Stromal cell of bone marrow (primary cell): ENCODE results near the gene PRKN.
"Not testable (repeated sequence)": the region's sequence is repeated elsewhere in the genome, so short reads cannot be mapped to it uniquely, and the experiment has no call there.

Experiments used
- DNase-seq: peaks from one replicate; pipeline ENCODE4 v3.0.0-alpha.2; 2012; ENCODE audit warnings: low read depth

Gene PRKN

GRCh38 chr6:161543684-161544309, 1183.8 kb downstream of the PRKN start:
- DNase-seq = no peak

GRCh38 chr6:161542346-161542980, 1185.1 kb downstream of the PRKN start:
- no peak for DNase-seq

GRCh38 chr6:161540532-161540931, 1187.0 kb downstream of the PRKN start:
- DNase-seq = no peak

- peak; percentile 6 for DNase-seq
These were observed 1191.3 kb downstream of the PRKN start for GRCh38 chr6:161536224-161536630.

- DNase-seq = no peak
These were observed 1193.2 kb downstream of the PRKN start for GRCh38 chr6:161534264-161534873.

- DNase-seq = no peak
These were observed 1194.3 kb downstream of the PRKN start for GRCh38 chr6:161533266-161533665.

- DNase-seq = no peak
These were observed 1195.0 kb downstream of the PRKN start for GRCh38 chr6:161532536-161532935.

- no peak for DNase-seq
These were observed 1200.8 kb downstream of the PRKN start for GRCh38 chr6:161526794-161527193.

- no peak for DNase-seq
These were observed 1204.2 kb downstream of the PRKN start for GRCh38 chr6:161523362-161523761.

- DNase-seq = no peak
These were observed 1205.3 kb downstream of the PRKN start for GRCh38 chr6:161522276-161522675.

GRCh38 chr6:161511447-161512095, 1216.0 kb downstream of the PRKN start:
- no peak for DNase-seq

- DNase-seq = no peak
These were observed 1219.2 kb downstream of the PRKN start for GRCh38 chr6:161508341-161508740.

GRCh38 chr6:161507375-161507774, 1220.2 kb downstream of the PRKN start:
- DNase-seq = no peak

GRCh38 chr6:161503570-161503969, 1224.0 kb downstream of the PRKN start:
- DNase-seq = no peak

GRCh38 chr6:161498881-161499280, 1228.7 kb downstream of the PRKN start:
- DNase-seq = no peak

- DNase-seq = peak; percentile 7
These were observed 1229.2 kb downstream of the PRKN start for GRCh38 chr6:161498359-161498758.

- DNase-seq = no peak
These were observed 1230.6 kb downstream of the PRKN start for GRCh38 chr6:161496941-161497340.

GRCh38 chr6:161496271-161496670, 1231.3 kb downstream of the PRKN start:
- not testable (repeated sequence) for DNase-seq

- no peak for DNase-seq
These were observed 1233.0 kb downstream of the PRKN start for GRCh38 chr6:161494566-161494965.

GRCh38 chr6:161493576-161494118, 1233.9 kb downstream of the PRKN start:
- DNase-seq = no peak

- no peak for DNase-seq
These were observed 1237.8 kb downstream of the PRKN start for GRCh38 chr6:161489626-161490306.

GRCh38 chr6:161487694-161488093, 1239.9 kb downstream of the PRKN start:
- no peak for DNase-seq
